Naive thymus-derived CD4-positive, alpha-beta T cell (primary cell): ENCODE measurements around the gene ZFYVE19. TPM values are rescaled to one million over a fixed set of nuclear protein-coding genes. Genes with fewer than 3 reads are reported as not detected.
A peak's percentile ranks its signal among the peaks of the same experiment; 100 is the strongest.

Experiments
- ATAC-seq: fragments of 150-1000 bp; cut with Tn5 transposase; 2 replicates; pipeline ENCODE4 v1.10.0; 2021; ENCODE audit warnings: mild to moderate bottlenecking, moderate library complexity
- CTCF ChIA-PET: fragments of 350-600 bp; sonication (Branson Sonifier 250); formaldehyde crosslinking; loops from one replicate; lab custom pipeline; 2021; ENCODE audit warnings: antibody characterized with exemption; lab: Charles Lee
- POLR2A ChIA-PET: fragments of 350-600 bp; sonication (Branson Sonifier 250); formaldehyde crosslinking; loops from one replicate; lab custom pipeline; 2021; ENCODE audit warnings: antibody characterized with exemption, inconsistent platforms; lab: Charles Lee
- DNase-seq, 9 donors: peaks; one replicate each; pipeline versions ENCODE4 v3.0.0 to v3.0.0-alpha.2; 2020 to 2022; ENCODE audit warnings: mixed read lengths in 1 of 9
- H3K27ac ChIP-seq: one replicate; pipeline ENCODE4 v1.7.0; 2013; ENCODE audit warnings: mild to moderate bottlenecking, low read depth, low read length, moderate library complexity
- H3K27me3 ChIP-seq, 2 donors: one replicate each; pipeline ENCODE4 v1.7.0; 2013; ENCODE audit warnings: low read length in 2 of 2, mild to moderate bottlenecking in 2 of 2, moderate library complexity in 2 of 2; ENCODE audit not compliant: control insufficient read depth in 2 of 2, insufficient read depth in 2 of 2
- H3K36me3 ChIP-seq, 3 experiments: 1 replicate in 2 of 3; 2 replicates in 1 of 3; pipeline ENCODE4 v1.7.0; 2013; ENCODE audit warnings: low read length in 3 of 3, mild to moderate bottlenecking in 3 of 3, moderate library complexity in 1 of 3; ENCODE audit not compliant: insufficient read depth in 3 of 3, control insufficient read depth in 2 of 3
- H3K4me1 ChIP-seq, 2 donors: one replicate each; pipeline ENCODE4 v1.7.0; 2013; ENCODE audit warnings: low read length in 2 of 2, mild to moderate bottlenecking in 2 of 2, moderate library complexity in 1 of 2; ENCODE audit not compliant: control insufficient read depth in 2 of 2, insufficient read depth in 2 of 2
- H3K4me3 ChIP-seq: 2 replicates; pipeline ENCODE4 v1.7.0; 2013; ENCODE audit warnings: mild to moderate bottlenecking, low read length
- H3K9me3 ChIP-seq, 3 experiments: 1 replicate in 2 of 3; 2 replicates in 1 of 3; pipeline ENCODE4 v1.7.0; 2013; ENCODE audit warnings: low read length in 3 of 3; ENCODE audit not compliant: control insufficient read depth in 2 of 3
- H3K27ac Mint-ChIP-seq, 9 donors: one replicate each; pipeline ENCODE4 v1.8.0; 2020 to 2022; ENCODE audit warnings: mixed read lengths in 9 of 9, mild to moderate bottlenecking in 8 of 9, moderate library complexity in 5 of 9, inconsistent platforms in 2 of 9
- H3K27me3 Mint-ChIP-seq, 5 donors: one replicate each; pipeline ENCODE4 v1.8.0; 2021 to 2022; ENCODE audit warnings: mixed read lengths in 5 of 5, mild to moderate bottlenecking in 1 of 5
- H3K36me3 Mint-ChIP-seq, 5 donors: one replicate each; pipeline ENCODE4 v1.8.0; 2020 to 2022; ENCODE audit warnings: mixed read lengths in 5 of 5, mild to moderate bottlenecking in 3 of 5, inconsistent platforms in 1 of 5
- H3K4me1 Mint-ChIP-seq, 7 donors: one replicate each; pipeline ENCODE4 v1.8.0; 2020 to 2022; ENCODE audit warnings: mixed read lengths in 7 of 7, mild to moderate bottlenecking in 3 of 7, inconsistent platforms in 1 of 7
- H3K4me3 Mint-ChIP-seq, 10 donors: one replicate each; pipeline ENCODE4 v1.8.0; 2020 to 2022; ENCODE audit warnings: mild to moderate bottlenecking in 10 of 10, mixed read lengths in 10 of 10, moderate library complexity in 6 of 10, inconsistent platforms in 2 of 10
- H3K9me3 Mint-ChIP-seq, 11 donors: one replicate each; pipeline ENCODE4 v1.8.0; 2020 to 2022; ENCODE audit warnings: mixed read lengths in 11 of 11, mild to moderate bottlenecking in 4 of 11, inconsistent platforms in 1 of 11, moderate library complexity in 1 of 11
- intact Hi-C, 2 donors: fragments of 100-400 bp; cut with micrococcal nuclease; formaldehyde crosslinking; loops; one replicate each; pipeline ENCODE4 v1.15.1; 2023
- polyA plus RNA-seq, 2 donors: library from polyadenylated mRNA; unstranded; fragments of 300-500 nt; fragmentation: Illumina TruSeq; gene quantifications; one replicate each; pipeline ENCODE4 v1.2.3, GENCODE V29; 2021
- total RNA-seq, 6 experiments: library from RNA in 5 of 6; stranded (reverse) in 5 of 6; gene quantifications; 1 replicate in 5 of 6; 2 replicates in 1 of 6; pipeline ENCODE4 v1.2.3 and lab custom pipeline; 2021 to 2026

Gene ZFYVE19
- total and polyA plus RNA-seq, 7 experiments from 2014 or later = 15.7 to 31.9 (median 22.7) TPM

GRCh38 chr15:40828447-40829036 lies 21.7 kb downstream of the ZFYVE19 start, which contains the start of gene PPP1R14D:
Gene PPP1R14D, minus strand, starts transcription at chr15:40828708. Its CDS starts 67 bp downstream, at chr15:40828641.
- CTCF ChIA-PET = interaction anchor here (0.7 kb wide), 1 partner anchor 46 kb away, joined by 4 read pairs; no protein-coding TSS in a partner anchor
- POLR2A ChIA-PET = no interaction called here

DNA sequence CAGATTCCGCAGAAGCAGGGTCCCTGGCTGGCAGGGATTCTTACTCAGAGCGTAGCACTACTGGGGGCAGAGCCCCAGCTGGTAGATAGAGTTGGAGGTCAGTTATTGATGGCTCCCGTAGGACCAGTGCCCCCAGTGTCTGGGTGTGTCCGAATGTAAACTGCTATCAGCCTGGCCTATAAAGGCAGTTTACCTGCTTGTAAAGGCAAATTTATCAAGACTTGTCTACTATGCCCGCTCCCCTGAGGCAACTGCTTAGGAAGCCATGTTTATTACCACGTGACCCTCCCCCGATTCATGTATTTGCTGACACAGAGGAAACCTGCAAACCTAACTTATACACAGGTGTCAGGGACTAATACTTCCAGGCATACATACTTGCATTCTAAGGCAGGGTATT lies 22.2 kb downstream of the ZFYVE19 start:
- Histone ChIP-seq H3K36me3 (no peaks in the 10 kb centered on the region), H3K27me3 (no peaks in the 10 kb centered on the region), H3K4me3 (no peak overlapping the region), H3K4me1 (no peaks in the 10 kb centered on the region), H3K9me3 (no peaks in the 10 kb centered on the region), H3K27ac (no peak overlapping the region)
- Mint-ChIP-seq H3K4me3 (no peak overlapping the region), H3K27me3 (peaks cover 0 to 18% (median 0%) of the 10 kb centered on the region in 5 donors), H3K9me3 (no peaks in the 10 kb centered on the region), H3K27ac (no peak overlapping the region), H3K36me3 (no peaks in the 10 kb centered on the region), H3K4me1 (no peaks in the 10 kb centered on the region)
- ATAC-seq = no peak
- POLR2A ChIA-PET = no interaction called here
- no peak for DNase-seq
- intact Hi-C loops = no loop called here
- CTCF ChIA-PET = no interaction called here

More at GRCh38 chr15:40828447-40829036, 21.7 kb downstream of the ZFYVE19 start, which contains the start of gene PPP1R14D:
- Histone ChIP-seq H3K36me3 (no peaks in the 10 kb centered on the region), H3K4me1 (no peaks in the 10 kb centered on the region), H3K4me3 (no peak within 1 kb of the TSS), H3K27ac (no peak within 1 kb of the TSS), H3K9me3 (no peaks in the 10 kb centered on the region), H3K27me3 (no peaks in the 10 kb centered on the region)
- no peaks in the 10 kb centered on the region for H3K36me3 Mint-ChIP-seq
- DNase-seq = no peak
- H3K4me1 Mint-ChIP-seq = no peaks in the 10 kb centered on the region
- intact Hi-C loops = no loop called here
- H3K4me3 Mint-ChIP-seq = no peak within 1 kb of the TSS
- peaks cover 0 to 20% (median 0%) of the 10 kb centered on the region in 5 donors for H3K27me3 Mint-ChIP-seq
- peak within 1 kb of the TSS in 2 of 9 donors; percentile 67 to 76 for H3K27ac Mint-ChIP-seq
- H3K9me3 Mint-ChIP-seq = no peaks in the 10 kb centered on the region
- ATAC-seq = no peak

GRCh38 chr15:40830884-40831283 lies 24.0 kb downstream of the ZFYVE19 start:
- intact Hi-C loops = no loop called here

DNA sequence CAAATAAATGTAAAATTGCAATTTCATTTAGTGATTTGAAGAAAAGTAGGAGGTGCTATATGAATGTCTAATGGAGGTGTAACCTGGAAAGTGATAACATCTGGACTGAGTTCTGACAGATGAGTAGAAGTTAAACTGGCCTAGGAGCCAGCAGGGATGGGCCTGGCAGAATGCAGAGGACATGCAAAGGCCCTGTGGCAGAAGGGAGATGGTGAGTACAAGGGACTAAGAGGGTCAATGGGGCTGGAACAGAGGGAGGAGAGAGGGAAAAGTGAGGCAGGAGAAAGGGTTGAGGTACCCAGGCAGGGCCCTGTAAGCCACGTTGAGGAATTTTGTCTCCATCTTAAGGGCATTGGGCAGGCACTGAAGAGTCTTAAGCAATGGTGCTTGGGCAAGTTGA lies 25.0 kb downstream of the ZFYVE19 start:
- H3K27ac ChIP-seq = no peak overlapping the region
- intact Hi-C loops = no loop called here
- ATAC-seq (no peak), DNase-seq (no peak)
- POLR2A ChIA-PET = no interaction called here
- H3K4me1 ChIP-seq = no peaks in the 10 kb centered on the region
- H3K4me3 ChIP-seq = no peak overlapping the region
- H3K36me3 ChIP-seq = no peaks in the 10 kb centered on the region
- Mint-ChIP-seq H3K4me1 (no peaks in the 10 kb centered on the region), H3K4me3 (no peak overlapping the region), H3K27me3 (peaks cover 0 to 8% (median 0%) of the 10 kb centered on the region in 5 donors), H3K9me3 (no peaks in the 10 kb centered on the region), H3K27ac (no peak overlapping the region), H3K36me3 (no peaks in the 10 kb centered on the region)
- H3K9me3 ChIP-seq = no peaks in the 10 kb centered on the region
- CTCF ChIA-PET = no interaction called here
- H3K27me3 ChIP-seq = no peaks in the 10 kb centered on the region

More at GRCh38 chr15:40830884-40831283, 24.0 kb downstream of the ZFYVE19 start:
- H3K4me1 Mint-ChIP-seq = no peaks in the 10 kb centered on the region
- ATAC-seq (no peak), DNase-seq (no peak)
- H3K27ac ChIP-seq = no peak overlapping the region
- ChIA-PET CTCF (interaction anchor here (0.8 kb wide), 1 partner anchor 18 kb away, joined by 3 read pairs; no protein-coding TSS in a partner anchor), POLR2A (interaction anchor here (0.7 kb wide), 1 partner anchor 136 kb away, joined by 4 read pairs; no protein-coding TSS in a partner anchor)
- H3K27me3 ChIP-seq = no peaks in the 10 kb centered on the region
- no peak overlapping the region for H3K4me3 Mint-ChIP-seq
- no peaks in the 10 kb centered on the region for H3K9me3 Mint-ChIP-seq
- H3K27me3 Mint-ChIP-seq = peaks cover 0 to 13% (median 0%) of the 10 kb centered on the region in 5 donors
- no peaks in the 10 kb centered on the region for H3K36me3 ChIP-seq
- no peaks in the 10 kb centered on the region for H3K4me1 ChIP-seq
- no peaks in the 10 kb centered on the region for H3K36me3 Mint-ChIP-seq
- no peaks in the 10 kb centered on the region for H3K9me3 ChIP-seq
- no peak overlapping the region for H3K27ac Mint-ChIP-seq
- no peak overlapping the region for H3K4me3 ChIP-seq

DNA sequence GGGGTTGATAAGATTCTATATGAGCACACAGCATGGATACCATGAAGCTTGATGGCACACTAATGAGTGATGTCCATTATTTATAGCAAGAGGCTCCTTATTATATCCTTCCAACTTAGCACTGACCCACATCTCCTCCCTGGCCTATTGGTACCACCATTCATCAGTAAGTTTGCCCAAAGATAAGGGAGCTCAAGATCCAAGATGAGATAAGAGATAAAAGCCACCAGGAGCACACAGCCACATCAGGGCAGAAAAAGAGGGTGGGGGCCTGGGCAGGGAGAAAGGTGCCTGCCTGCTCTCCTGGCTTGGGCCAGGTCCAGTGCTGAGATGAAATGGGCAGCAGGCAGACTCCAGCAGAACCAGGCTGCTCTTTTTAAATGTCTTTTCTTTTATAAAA lies 26.0 kb downstream of the ZFYVE19 start:
- ChIA-PET POLR2A (no interaction called here), CTCF (interaction anchor here (0.5 kb wide), 1 partner anchor 51 kb away, joined by 3 read pairs; no protein-coding TSS in a partner anchor)
- DNase-seq (no peak), ATAC-seq (no peak)
- Mint-ChIP-seq H3K9me3 (no peaks in the 10 kb centered on the region), H3K27me3 (peaks cover 0 to 7% (median 0%) of the 10 kb centered on the region in 5 donors), H3K27ac (no peak overlapping the region), H3K4me3 (no peak overlapping the region), H3K4me1 (no peaks in the 10 kb centered on the region), H3K36me3 (no peaks in the 10 kb centered on the region)
- Histone ChIP-seq H3K27ac (no peak overlapping the region), H3K27me3 (no peaks in the 10 kb centered on the region), H3K4me3 (no peak overlapping the region), H3K4me1 (no peaks in the 10 kb centered on the region), H3K9me3 (no peaks in the 10 kb centered on the region), H3K36me3 (no peaks in the 10 kb centered on the region)
- intact Hi-C loops = no loop called here

GRCh38 chr15:40836020-40836419 lies 29.1 kb downstream of the ZFYVE19 start:
- intact Hi-C loops = no loop called here
- H3K27ac ChIP-seq = no peak overlapping the region
- Mint-ChIP-seq H3K27ac (no peak overlapping the region), H3K9me3 (no peaks in the 10 kb centered on the region), H3K27me3 (peaks cover 0 to 9% (median 0%) of the 10 kb centered on the region in 5 donors), H3K36me3 (no peaks in the 10 kb centered on the region), H3K4me1 (no peaks in the 10 kb centered on the region), H3K4me3 (no peak overlapping the region)
- no peak overlapping the region for H3K4me3 ChIP-seq
- H3K9me3 ChIP-seq = no peaks in the 10 kb centered on the region
- ChIA-PET CTCF (no interaction called here), POLR2A (no interaction called here)
- H3K27me3 ChIP-seq = no peaks in the 10 kb centered on the region
- ATAC-seq (no peak), DNase-seq (no peak)
- H3K4me1 ChIP-seq = no peaks in the 10 kb centered on the region
- no peaks in the 10 kb centered on the region for H3K36me3 ChIP-seq

GRCh38 chr15:40838756-40839155 lies 31.9 kb downstream of the ZFYVE19 start:
- no peaks in the 10 kb centered on the region for H3K4me1 ChIP-seq
- no peaks in the 10 kb centered on the region for H3K9me3 ChIP-seq
- ChIA-PET CTCF (no interaction called here), POLR2A (no interaction called here)
- no peak for ATAC-seq
- Mint-ChIP-seq H3K27ac (no peak overlapping the region), H3K36me3 (no peaks in the 10 kb centered on the region), H3K9me3 (no peaks in the 10 kb centered on the region), H3K4me1 (peaks cover 0 to 5% (median 4%) of the 10 kb centered on the region in 7 donors), H3K4me3 (no peak overlapping the region), H3K27me3 (peaks cover 0 to 32% (median 0%) of the 10 kb centered on the region in 5 donors)
- intact Hi-C loops = no loop called here
- no peak for DNase-seq
- H3K4me3 ChIP-seq = no peak overlapping the region
- no peaks in the 10 kb centered on the region for H3K36me3 ChIP-seq
- no peaks in the 10 kb centered on the region for H3K27me3 ChIP-seq
- no peak overlapping the region for H3K27ac ChIP-seq
